Stimulated activated CD8-positive, alpha-beta memory T cell treated with anti-CD3 and anti-CD28 coated beads, Interleukin-4, amount 100 ng/mL, for 1 hour (primary cell): ENCODE measurements around the gene UBXN11.
"Not testable (repeated sequence)": the region's sequence is repeated elsewhere in the genome, so short reads cannot be mapped to it uniquely, and the experiment has no call there.

Experiments used
- DNase-seq, 2 donors: peaks; one replicate each; pipeline ENCODE4 v3.0.0-alpha.2; 2020; ENCODE audit warnings: low read depth in 2 of 2, low spot score in 1 of 2

Gene UBXN11

GRCh38 chr1:26337206-26337535 lies 30.7 kb upstream of the UBXN11 start:
- DNase-seq, result no peak

GRCh38 chr1:26336477-26337205 lies 30.2 kb upstream of the UBXN11 start:
- peak; percentile 62 to 76 for DNase-seq

- no peak for DNase-seq
These were observed 29.5 kb upstream of the UBXN11 start for GRCh38 chr1:26335774-26336476.

GRCh38 chr1:26333312-26333711 lies 26.9 kb upstream of the UBXN11 start:
- DNase-seq, result not testable (repeated sequence)

- DNase-seq, result no peak
These were observed 23.8 kb upstream of the UBXN11 start for GRCh38 chr1:26330276-26330675.

GRCh38 chr1:26329380-26329779 lies 22.9 kb upstream of the UBXN11 start:
- DNase-seq, result not testable (repeated sequence)

- no peak for DNase-seq
These were observed 22.2 kb upstream of the UBXN11 start for GRCh38 chr1:26328597-26328996.

- DNase-seq, result no peak
These were observed 21.5 kb upstream of the UBXN11 start for GRCh38 chr1:26327956-26328362.

GRCh38 chr1:26324550-26324949 lies 18.1 kb upstream of the UBXN11 start:
- DNase-seq, result no peak

GRCh38 chr1:26323382-26323781 lies 16.9 kb upstream of the UBXN11 start:
- DNase-seq, result no peak

- no peak for DNase-seq
These were observed 15.6 kb upstream of the UBXN11 start for GRCh38 chr1:26322042-26322331.

GRCh38 chr1:26321315-26322041 lies 15.0 kb upstream of the UBXN11 start:
- peak; percentile 92 to 96 for DNase-seq

GRCh38 chr1:26320896-26321295 lies 14.5 kb upstream of the UBXN11 start:
- no peak for DNase-seq

GRCh38 chr1:26318338-26319064 lies 12.1 kb upstream of the UBXN11 start:
- DNase-seq, result no peak

- DNase-seq, result peak in 1 of 2 donors; percentile 36
These were observed 11.3 kb upstream of the UBXN11 start, which contains the start of gene CD52 for GRCh38 chr1:26317612-26318337. Gene CD52, plus strand, starts transcription at chr1:26317958. Its CDS starts 60 bp downstream, at chr1:26318018.

- no peak for DNase-seq
These were observed 10.7 kb upstream of the UBXN11 start for GRCh38 chr1:26317146-26317545.

GRCh38 chr1:26315874-26316850 lies 9.7 kb upstream of the UBXN11 start:
- DNase-seq, result no peak

- DNase-seq, result no peak
These were observed 8.1 kb upstream of the UBXN11 start for GRCh38 chr1:26314501-26314900.

GRCh38 chr1:26307966-26308899 lies 1.8 kb upstream of the UBXN11 start:
- not testable (repeated sequence) for DNase-seq
